Endometrium (tissue), 2 donors: ENCODE results near the gene DCC.
"Not testable (repeated sequence)": the region's sequence is repeated elsewhere in the genome, so short reads cannot be mapped to it uniquely, and the experiment has no call there.

Experiments
- FAIRE-seq: peaks from 2 replicates; lab custom pipeline; 2012; peaks lifted over from hg19 to GRCh38; lab: Jason Lieb, UNC
- donor health status: control.
- donor health status: control.

DCC gene

GRCh38 chr18:53411511-53411910 lies 1071.5 kb downstream of the DCC start:
- FAIRE-seq, result no peak

- no peak for FAIRE-seq
Measured at GRCh38 chr18:53417003-53417402, 1077.0 kb downstream of the DCC start.

DNA sequence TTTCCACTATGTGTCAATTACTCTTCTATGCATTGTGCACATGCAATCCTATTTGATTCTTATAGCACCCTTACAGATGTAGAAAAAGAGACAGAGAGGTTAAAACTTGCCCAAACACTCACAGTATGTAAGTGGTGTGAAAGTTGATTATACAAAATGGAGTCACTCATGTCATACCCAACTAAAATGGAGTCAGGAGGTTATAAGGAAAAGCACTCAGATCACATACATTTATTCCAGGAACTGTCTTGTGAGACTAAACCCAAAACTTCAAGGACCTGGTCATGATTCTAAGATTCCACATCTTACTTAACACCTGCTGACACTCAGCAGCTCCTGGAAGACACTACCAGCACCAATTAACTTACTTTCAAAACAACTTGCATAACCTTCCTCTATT lies 1081.9 kb downstream of the DCC start:
- no peak for FAIRE-seq

GRCh38 chr18:53422896-53423295 lies 1082.9 kb downstream of the DCC start:
- FAIRE-seq, result no peak

DNA sequence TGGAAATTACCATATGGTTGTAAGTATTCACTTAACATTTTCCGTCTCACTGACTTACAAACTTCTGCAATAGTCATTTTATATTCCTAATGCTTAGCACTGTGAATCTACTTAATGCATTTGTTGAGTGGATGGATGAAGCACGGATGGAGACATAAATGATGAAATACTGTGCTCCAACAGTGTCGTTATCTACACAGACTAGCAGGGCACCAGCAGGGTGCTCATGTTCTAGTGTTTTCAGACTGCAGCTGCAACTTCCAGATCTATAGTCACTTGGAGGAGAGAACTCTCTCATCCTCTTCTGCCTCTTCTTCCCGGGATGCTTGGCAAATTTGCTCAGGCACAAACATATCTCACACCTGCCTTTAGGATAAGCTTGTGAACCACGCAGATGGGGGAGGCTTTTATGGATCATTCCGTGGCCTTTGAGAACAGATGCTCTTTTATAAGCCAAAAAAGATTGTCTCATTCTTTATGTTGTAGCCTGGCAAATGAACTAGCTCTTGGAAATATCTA lies 1086.7 kb downstream of the DCC start:
- no peak for FAIRE-seq

- no peak for FAIRE-seq
Measured at GRCh38 chr18:53441761-53442414, 1101.9 kb downstream of the DCC start.

DNA sequence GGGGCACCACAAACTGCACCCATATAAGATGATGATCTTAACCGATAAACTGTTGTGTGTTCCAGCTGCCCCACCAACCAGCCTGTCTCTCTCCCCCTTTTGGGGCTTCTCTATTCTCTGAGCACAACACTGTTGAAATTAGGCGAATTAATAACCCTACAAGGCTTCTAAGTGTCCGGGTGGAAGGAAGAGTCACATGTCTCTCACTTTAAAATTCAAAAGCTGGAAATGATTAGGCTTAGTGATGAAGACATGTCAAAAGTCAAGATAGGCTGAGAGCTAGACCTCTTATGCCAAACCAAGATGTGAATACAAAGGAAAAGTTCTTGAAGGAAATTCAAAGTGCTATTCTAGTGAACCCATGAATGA lies 1102.4 kb downstream of the DCC start:
- FAIRE-seq, result no peak

- no peak for FAIRE-seq
Measured at GRCh38 chr18:53443336-53443735, 1103.3 kb downstream of the DCC start.

DNA sequence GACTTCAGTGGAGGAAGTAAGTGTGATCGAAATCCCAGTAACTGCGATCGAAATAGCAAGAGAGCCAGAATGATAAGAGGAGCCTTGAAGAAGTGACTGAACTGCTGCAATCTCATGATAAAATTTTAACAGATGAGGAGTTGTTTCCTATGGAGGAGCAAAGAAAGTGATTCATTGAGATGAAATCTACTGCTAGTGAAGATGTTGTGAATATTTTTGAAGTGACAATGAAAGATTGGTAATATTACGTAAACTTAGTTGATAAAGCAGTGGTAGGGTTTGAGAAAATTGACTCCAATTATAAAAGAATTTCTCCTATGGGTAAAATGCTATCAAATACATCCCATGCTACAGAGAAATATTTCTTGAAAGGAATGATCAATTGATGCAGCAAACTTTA lies 1103.8 kb downstream of the DCC start:
- FAIRE-seq, result no peak

DNA sequence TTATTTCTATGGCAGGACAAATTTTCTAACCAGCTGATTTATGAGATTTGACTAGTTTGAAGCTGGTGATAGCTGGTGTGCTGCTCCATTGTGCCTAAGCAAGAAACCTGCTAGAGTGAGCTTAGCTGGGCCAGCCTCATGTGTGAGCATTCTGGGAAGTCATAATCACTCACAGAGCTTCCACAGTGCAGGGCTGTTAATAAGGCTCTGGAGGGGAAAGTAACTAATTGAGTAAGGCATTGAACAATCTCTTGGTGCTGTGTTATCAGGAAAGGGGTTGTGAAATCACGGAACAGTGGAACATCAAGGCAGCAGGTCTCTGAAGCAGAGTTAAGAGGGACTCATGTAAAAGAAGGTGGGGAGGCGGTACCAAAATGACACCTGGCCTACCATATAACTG lies 1111.9 kb downstream of the DCC start:
- FAIRE-seq, result no peak

DNA sequence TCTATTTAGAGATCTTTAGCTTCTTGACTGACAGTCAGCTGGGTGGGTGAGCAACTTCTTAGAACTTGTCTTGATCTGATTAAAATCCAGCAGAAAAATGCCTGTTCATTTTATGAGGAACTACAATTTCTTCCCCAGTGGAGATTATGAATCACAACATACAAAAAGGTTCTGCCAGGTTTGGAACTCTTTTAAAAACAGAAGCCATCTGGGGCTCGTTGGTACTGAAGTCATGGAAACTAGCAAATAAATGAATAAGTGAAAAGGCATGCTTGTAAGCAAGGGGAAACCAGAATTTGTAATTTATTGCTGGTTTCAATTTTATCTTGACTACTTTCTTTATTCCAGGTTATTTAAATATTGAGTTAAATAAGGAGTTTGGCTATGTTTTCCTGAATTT lies 1117.1 kb downstream of the DCC start:
- FAIRE-seq, result no peak

GRCh38 chr18:53458268-53458667 lies 1118.3 kb downstream of the DCC start:
- FAIRE-seq, result no peak

DNA sequence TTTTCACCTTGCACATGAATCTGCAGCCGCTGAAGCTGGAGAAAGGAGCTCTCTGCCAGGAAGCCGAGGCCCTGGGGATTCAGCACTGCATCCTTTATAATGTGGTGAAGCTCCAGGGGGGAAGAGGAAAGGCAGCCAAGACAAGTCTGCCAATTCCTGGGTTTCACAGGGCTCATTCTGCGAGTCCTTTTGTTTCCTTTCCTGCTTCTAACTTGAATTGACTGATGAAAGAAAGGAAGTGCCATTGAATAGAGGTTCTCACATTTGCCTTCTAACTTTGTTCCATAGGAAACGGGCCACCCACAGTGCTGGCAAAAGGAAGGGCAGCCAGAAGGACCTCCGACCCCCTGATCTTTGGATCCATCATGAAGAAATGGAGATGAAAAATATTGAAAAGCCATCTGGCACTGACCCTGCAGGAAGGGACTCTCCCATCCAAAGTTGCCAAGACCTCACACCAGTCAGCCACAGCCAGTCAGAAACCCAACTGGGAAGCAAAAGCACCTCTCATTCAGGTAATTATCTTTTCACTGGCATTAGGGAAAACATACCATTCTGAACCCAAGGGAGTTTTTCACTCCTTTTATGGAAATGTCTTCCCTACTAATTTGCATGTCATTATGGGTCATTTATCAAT lies 1119.1 kb downstream of the DCC start:
- FAIRE-seq, result no peak

GRCh38 chr18:53467756-53468155 lies 1127.8 kb downstream of the DCC start:
- FAIRE-seq, result no peak

- not testable (repeated sequence) for FAIRE-seq
Measured at GRCh38 chr18:53468173-53468572, 1128.2 kb downstream of the DCC start.

DNA sequence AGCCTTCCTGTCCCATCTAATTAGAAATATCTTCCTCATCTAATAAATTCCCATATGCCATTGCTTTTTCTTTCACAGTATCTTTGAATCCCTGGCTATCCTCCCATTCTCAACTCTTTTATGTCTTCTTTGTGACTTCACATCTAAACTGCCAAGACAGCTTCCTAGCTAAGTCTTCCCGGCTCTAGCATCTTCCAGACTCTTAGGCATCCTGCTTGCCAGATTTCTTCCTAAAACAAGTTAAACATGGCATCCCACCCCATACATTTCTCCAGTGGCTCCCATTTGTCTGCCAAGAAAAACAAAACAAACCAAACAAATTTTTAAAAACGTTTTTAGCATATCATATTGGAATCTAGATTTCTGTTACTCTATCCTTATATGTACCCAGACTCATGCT lies 1132.5 kb downstream of the DCC start:
- no peak for FAIRE-seq

DNA sequence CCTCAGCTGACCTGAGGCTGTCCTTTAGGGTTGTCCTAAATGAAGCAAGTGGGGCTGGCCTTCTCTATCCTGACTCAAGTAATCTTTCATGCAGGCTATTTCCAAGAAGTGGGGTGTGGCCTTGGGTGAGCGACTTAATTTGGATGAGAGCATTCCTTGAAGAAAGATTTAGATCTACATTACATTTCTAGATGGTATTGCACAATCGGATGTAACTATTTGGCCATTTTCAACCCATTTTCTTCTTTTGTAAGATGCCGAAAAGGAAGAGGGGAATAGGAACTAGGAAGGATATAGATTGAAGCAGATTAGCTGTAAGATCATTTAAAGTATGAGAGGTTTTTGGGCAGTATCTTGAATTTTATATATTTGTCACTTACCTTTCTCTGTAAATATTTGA lies 1138.2 kb downstream of the DCC start:
- no peak for FAIRE-seq

DNA sequence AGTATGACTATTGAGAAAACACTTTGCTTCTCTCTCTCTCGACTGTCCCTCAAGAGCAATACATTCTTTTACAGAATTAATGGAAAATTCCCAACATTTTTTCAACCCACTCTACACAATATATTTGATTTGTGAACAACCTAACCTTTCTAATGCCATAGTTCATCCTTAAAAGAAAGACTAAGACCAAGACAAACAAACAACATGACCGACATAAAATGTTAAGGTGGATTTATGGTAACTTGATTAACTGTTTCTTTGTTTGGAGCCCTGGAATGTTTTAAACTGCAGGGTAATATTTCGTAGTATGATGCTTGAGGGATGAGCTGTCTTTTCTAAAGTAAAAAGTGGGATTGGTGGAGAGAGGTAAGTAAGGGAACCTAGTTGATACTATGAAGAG lies 1146.3 kb downstream of the DCC start:
- FAIRE-seq, result no peak

GRCh38 chr18:53489266-53489665 lies 1149.3 kb downstream of the DCC start:
- FAIRE-seq, result no peak

GRCh38 chr18:53490019-53490418 lies 1150.0 kb downstream of the DCC start:
- no peak for FAIRE-seq

DNA sequence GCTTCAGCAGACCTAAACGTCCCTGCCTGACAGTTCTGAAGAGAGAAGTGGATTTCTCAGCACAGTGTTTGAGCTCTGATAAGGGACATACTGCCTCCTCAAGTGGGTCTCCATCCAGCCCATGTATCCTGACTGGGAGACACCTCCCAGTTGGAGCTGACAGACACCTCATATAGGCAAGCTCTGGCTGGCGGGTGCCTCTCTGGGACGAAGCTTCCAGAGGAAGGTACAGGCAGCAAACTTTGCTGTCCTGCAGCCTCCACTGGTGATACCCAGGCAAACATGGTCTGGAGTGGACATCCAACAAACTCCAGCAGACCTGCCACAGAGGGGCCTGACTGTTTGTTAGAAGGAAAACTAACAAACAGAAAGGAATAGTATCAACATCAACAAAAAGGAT lies 1156.0 kb downstream of the DCC start:
- FAIRE-seq, result no peak

- no peak for FAIRE-seq
Measured at GRCh38 chr18:53503914-53504441, 1164.0 kb downstream of the DCC start.

- FAIRE-seq, result no peak
Measured at GRCh38 chr18:53508529-53508928, 1168.5 kb downstream of the DCC start.

DNA sequence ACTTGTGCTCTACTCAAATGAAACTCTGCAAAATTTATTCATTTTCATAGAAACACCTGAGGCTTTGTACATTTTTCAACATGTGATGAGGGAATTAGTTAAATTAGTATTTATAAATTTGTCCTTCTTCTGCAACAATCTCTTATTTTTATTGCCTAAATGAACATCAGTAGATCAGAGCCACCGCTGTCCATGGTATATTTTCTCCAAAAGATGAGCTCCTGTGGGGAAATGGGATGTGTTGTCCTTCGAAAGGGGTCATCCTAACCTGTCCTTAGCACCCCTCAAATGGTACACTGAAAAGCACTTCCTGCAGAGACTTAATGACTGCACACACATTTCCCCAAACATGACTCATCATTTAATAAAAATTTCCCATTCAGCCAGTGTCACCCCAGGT lies 1169.9 kb downstream of the DCC start:
- no peak for FAIRE-seq
